Activated CD4-positive, alpha-beta T cell treated with anti-CD3 and anti-CD28 coated beads, Interleukin-2, amount 50 U/mL, for 24 hours (primary cell): ENCODE data around the gene CGREF1.

ENCODE experiments used
- DNase-seq, 2 donors: peaks; one replicate each; pipeline ENCODE4 v3.0.0-alpha.2; 2020; ENCODE audit warnings: low read depth in 1 of 2, low spot score in 1 of 2

Gene CGREF1

DNA sequence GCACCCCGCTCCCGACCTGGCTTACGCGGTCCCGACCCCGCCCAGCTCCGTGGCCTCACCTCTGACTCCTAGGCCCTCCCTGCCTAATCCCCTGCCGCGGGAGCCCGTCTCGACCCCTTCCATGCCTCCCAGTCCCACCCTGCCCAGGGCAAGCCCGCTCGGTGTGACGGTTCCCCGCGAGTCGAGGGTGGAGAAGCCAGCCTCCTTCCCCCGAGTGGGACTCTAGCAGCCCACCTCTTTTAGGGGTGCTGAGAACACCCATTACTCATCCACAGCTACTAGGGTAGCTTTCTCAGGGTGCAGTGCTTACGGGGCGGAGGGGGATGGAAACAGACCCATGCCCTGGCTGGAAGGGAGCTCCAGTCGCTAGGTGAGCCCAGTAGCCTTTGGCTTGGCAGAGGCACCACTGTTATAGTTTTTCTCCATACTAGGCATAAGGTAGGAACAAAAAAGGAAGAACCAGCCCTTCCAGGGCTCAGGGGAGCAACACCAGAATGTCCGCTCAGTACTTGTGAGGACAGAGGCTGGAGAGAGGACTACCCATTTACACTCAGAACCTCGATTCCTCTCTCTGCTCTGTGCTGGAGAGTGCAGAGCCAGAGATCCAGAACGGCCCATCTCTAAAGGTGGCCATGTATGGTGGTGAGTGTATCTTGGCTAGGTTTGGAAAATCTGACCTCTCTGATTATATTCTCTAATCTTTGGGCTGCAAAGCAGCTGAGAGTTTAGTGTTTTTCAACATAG is 66.9 kb downstream of the CGREF1 start:
- DNase-seq = no peak

DNA sequence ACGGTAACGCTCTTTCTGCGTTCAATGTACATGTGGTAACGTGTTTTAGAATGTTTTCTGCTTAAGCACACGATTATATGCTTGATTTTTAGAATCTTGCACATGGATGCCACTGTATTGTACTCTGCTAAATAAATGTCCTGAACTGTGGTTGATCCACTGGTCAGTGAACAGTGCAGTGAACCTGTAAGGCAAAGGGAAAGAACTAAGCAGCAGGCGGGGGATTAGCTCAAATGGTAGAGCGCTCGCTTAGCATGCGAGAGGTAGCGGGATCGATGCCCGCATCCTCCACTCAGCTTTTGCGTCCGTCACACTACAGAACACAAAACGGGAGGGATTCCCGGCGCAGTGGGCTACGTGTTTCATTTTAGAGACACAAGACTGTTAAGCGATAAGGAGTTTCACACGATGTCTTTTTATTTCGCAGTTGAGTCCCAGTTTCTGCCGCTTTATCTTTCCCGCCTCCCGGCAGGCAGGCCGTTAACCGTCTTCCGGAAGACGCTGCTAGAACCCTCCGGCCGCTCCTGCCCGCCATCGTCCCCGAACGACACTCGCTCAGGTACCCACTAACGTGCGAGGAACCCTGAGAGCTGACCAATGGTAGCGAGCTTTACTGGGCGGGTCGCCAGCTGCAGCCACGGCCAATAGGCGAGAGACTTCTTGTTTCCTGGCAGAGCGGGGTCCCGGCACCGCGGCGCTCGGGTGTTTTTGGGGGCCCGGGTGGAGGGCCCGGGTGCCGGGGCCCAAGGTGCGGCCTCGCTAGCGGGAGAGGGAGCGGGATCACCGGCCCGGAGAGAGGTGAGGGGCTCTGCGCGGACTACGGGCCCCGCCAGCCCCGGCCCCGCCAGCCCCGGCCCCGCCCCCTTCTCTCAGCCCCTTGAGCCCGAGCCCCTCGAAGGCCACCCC is 67.7 kb downstream of the CGREF1 start, which contains the start of gene AGBL5:
TSS of gene AGBL5 (plus strand) at position 673 of the 906 bp plus-strand sequence. CDS start 1,291 bp downstream, outside the sequence.
- peak; percentile 94 to 95 for DNase-seq
